ENCODE results near the gene WDR86.

WDR86 gene

DNA sequence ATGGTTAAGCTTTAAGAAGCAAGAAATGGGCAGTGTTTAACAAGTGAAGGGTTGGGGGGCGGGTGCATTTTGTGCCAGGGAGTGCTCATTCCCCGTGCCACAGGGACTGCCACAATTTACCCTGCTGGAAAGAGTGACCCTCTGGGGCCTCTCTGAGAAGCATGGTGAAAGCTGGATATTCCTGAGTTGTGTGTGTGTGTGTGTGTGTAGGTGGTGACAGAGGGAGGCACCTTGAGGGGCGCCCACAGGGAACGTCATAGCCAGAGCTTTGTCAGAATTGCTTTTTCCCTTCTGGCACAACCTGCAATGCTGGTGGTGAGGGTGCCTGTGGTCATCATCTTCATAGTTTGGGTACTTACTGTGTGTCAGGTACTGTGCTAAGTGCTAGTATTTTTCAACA lies 2.5 kb upstream of the WDR86 start:
- no peak for TF ChIP-seq ZNF8 (CRISPR knock-in tag; IDR thresholded peaks at IDR 0.05)
- no peak for TF ChIP-seq ZFP30 (CRISPR knock-in tag; IDR thresholded peaks at IDR 0.05)
- TF ChIP-seq SNAI2 (CRISPR knock-in tag; IDR thresholded peaks at IDR 0.05): no peak
- TF ChIP-seq GLIS3 (CRISPR knock-in tag; IDR thresholded peaks at IDR 0.05): no peak
- TF ChIP-seq, protein P1, sequence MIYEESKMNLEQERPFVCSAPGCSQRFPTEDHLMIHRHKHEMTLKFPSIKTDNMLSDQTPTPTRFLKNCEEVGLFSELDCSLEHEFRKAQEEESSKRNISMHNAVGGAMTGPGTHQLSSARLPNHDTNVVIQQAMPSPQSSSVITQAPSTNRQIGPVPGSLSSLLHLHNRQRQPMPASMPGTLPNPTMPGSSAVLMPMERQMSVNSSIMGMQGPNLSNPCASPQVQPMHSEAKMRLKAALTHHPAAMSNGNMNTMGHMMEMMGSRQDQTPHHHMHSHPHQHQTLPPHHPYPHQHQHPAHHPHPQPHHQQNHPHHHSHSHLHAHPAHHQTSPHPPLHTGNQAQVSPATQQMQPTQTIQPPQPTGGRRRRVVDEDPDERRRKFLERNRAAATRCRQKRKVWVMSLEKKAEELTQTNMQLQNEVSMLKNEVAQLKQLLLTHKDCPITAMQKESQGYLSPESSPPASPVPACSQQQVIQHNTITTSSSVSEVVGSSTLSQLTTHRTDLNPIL (CRISPR knock-in tag; IDR thresholded peaks at IDR 0.05; ENCODE audit: low read depth): no peak
- no peak for TF ChIP-seq BACH2 (CRISPR knock-in tag; IDR thresholded peaks at IDR 0.05; ENCODE audit: borderline replicate concordance)
- TF ChIP-seq ZNF565 (CRISPR knock-in tag; conservative IDR thresholded peaks at IDR 0.05; ENCODE audit: low read depth): no peak
- TF ChIP-seq PPARA (CRISPR knock-in tag; IDR thresholded peaks at IDR 0.05; ENCODE audit: borderline replicate concordance): no peak
- TF ChIP-seq ESRRG (CRISPR knock-in tag; IDR thresholded peaks at IDR 0.05): no peak
- TF ChIP-seq ZC3H10 (CRISPR knock-in tag; IDR thresholded peaks at IDR 0.05): no peak
- no peak for TF ChIP-seq ARNTL (CRISPR knock-in tag; IDR thresholded peaks at IDR 0.05; ENCODE audit: borderline replicate concordance, low read depth)
- no peak for TF ChIP-seq TOX (CRISPR knock-in tag; IDR thresholded peaks at IDR 0.05; ENCODE audit: borderline replicate concordance)
- no peak for TF ChIP-seq OSR1 (CRISPR knock-in tag; IDR thresholded peaks at IDR 0.05)
- TF ChIP-seq ISL1 (CRISPR knock-in tag; IDR thresholded peaks at IDR 0.05): no peak
- no peak for TF ChIP-seq TCF4 (CRISPR knock-in tag; IDR thresholded peaks at IDR 0.05; ENCODE audit: borderline replicate concordance)
- TF ChIP-seq ZNF70 (CRISPR knock-in tag; IDR thresholded peaks at IDR 0.05): no peak
- TF ChIP-seq, protein P2, sequence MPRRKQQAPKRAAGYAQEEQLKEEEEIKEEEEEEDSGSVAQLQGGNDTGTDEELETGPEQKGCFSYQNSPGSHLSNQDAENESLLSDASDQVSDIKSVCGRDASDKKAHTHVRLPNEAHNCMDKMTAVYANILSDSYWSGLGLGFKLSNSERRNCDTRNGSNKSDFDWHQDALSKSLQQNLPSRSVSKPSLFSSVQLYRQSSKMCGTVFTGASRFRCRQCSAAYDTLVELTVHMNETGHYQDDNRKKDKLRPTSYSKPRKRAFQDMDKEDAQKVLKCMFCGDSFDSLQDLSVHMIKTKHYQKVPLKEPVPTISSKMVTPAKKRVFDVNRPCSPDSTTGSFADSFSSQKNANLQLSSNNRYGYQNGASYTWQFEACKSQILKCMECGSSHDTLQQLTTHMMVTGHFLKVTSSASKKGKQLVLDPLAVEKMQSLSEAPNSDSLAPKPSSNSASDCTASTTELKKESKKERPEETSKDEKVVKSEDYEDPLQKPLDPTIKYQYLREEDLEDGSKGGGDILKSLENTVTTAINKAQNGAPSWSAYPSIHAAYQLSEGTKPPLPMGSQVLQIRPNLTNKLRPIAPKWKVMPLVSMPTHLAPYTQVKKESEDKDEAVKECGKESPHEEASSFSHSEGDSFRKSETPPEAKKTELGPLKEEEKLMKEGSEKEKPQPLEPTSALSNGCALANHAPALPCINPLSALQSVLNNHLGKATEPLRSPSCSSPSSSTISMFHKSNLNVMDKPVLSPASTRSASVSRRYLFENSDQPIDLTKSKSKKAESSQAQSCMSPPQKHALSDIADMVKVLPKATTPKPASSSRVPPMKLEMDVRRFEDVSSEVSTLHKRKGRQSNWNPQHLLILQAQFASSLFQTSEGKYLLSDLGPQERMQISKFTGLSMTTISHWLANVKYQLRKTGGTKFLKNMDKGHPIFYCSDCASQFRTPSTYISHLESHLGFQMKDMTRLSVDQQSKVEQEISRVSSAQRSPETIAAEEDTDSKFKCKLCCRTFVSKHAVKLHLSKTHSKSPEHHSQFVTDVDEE (CRISPR knock-in tag; IDR thresholded peaks at IDR 0.05): no peak
- no peak for TF ChIP-seq CSDC2 (CRISPR knock-in tag; IDR thresholded peaks at IDR 0.05)
- no peak for TF ChIP-seq CSRNP3 (CRISPR knock-in tag; IDR thresholded peaks at IDR 0.05)

DNA sequence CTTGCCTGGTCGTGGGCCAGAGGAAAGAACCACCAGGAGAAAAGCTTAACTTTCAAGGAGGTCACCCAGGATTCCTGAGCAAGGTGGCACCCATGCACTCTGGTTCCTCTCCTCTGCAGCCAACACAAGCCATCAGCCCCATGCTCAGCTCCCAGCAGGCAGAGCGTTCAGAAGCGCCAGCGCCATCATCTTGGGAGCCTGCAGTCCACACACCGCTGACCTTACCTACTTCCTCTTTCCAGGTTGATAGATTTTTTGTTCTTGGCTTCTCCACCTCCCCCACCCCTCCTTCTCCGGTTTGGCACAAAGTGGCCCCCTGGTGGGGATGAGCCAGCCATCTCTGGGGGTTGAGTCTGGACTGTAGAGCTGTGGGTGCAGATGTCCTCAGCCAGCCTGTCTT lies 1.7 kb upstream of the WDR86 start:
- TF ChIP-seq BACH2 (CRISPR knock-in tag; IDR thresholded peaks at IDR 0.05; ENCODE audit: borderline replicate concordance) (no peak), ZFP3 (CRISPR knock-in tag; IDR thresholded peaks at IDR 0.05) (no peak), PPARA (CRISPR knock-in tag; IDR thresholded peaks at IDR 0.05; ENCODE audit: borderline replicate concordance) (no peak), TOX (CRISPR knock-in tag; IDR thresholded peaks at IDR 0.05; ENCODE audit: borderline replicate concordance) (no peak), ZNF565 (CRISPR knock-in tag; conservative IDR thresholded peaks at IDR 0.05; ENCODE audit: low read depth) (no peak), CSRNP3 (CRISPR knock-in tag; IDR thresholded peaks at IDR 0.05) (no peak), CSDC2 (CRISPR knock-in tag; IDR thresholded peaks at IDR 0.05) (no peak)
- TF ChIP-seq, protein P1 (CRISPR knock-in tag; IDR thresholded peaks at IDR 0.05; ENCODE audit: low read depth): no peak
- no peak for ATAC-seq

More for the DNA sequence above, 2.5 kb upstream of the WDR86 start:
- no peak for ATAC-seq

DNA sequence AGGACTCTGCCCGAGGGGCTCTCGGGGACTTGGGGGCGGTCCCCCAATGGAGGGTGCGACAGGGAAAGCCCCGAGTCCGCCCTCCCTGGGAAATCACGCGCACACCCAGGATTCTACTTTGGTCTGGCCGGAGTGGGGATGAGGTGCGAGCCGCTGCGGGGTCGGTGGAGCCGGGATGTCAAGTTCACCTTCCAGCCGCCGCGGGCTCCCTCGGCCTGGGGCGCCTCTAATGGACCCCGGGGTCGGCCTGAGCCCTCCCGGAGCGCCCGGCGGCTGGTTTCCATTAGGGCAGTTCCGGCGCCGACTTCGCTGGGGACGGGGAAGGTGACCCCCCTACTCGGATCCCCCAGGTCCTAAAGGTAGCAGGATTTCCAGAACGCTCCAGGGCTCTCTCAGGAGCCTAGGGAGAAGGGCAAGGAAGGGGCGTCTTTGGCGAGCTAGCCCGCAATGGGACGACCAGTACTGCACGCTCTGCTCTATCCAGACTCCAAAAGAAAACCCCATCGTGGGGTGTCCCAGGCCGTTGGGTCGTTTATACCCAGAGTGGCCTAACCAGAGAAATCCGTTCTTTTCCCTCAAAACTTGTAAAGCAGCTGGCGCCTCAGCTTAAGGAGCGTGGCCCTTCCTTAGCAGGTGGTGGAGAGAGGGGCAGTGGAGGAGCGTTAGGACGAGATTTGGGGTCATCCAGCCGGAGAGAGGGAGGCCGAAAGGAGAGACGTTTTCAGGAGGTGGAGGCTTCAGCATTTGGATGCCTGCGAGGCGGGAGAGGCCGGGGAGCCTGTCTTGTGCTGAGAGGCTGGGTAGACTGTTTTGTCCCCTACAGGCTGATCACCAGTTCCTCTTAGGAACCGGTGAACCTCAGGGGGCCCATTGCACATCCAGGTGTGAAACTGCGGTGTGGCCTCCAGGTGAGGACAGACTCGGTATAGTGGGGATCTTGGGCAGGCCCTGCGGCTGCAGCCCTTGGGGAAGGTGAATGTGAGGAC lies 860 bp upstream of the WDR86 start:
- TF ChIP-seq CSDC2 (CRISPR knock-in tag; IDR thresholded peaks at IDR 0.05): peak; percentile 43; the same call in 1 of the 2 replicates
- no peak for TF ChIP-seq ISL1 (CRISPR knock-in tag; IDR thresholded peaks at IDR 0.05)
- TF ChIP-seq ZNF565 (CRISPR knock-in tag; conservative IDR thresholded peaks at IDR 0.05; ENCODE audit: low read depth): 0 out of 2 replicates have a peak, but pooled peaks have one; percentile 42
- TF ChIP-seq ZFP3 (CRISPR knock-in tag; IDR thresholded peaks at IDR 0.05): peak; percentile 52; the same call in 1 of the 2 replicates
- TF ChIP-seq, protein P3, sequence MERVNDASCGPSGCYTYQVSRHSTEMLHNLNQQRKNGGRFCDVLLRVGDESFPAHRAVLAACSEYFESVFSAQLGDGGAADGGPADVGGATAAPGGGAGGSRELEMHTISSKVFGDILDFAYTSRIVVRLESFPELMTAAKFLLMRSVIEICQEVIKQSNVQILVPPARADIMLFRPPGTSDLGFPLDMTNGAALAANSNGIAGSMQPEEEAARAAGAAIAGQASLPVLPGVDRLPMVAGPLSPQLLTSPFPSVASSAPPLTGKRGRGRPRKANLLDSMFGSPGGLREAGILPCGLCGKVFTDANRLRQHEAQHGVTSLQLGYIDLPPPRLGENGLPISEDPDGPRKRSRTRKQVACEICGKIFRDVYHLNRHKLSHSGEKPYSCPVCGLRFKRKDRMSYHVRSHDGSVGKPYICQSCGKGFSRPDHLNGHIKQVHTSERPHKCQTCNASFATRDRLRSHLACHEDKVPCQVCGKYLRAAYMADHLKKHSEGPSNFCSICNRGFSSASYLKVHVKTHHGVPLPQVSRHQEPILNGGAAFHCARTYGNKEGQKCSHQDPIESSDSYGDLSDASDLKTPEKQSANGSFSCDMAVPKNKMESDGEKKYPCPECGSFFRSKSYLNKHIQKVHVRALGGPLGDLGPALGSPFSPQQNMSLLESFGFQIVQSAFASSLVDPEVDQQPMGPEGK (CRISPR knock-in tag; IDR thresholded peaks at IDR 0.05; ENCODE audit: borderline replicate concordance): peak; percentile 83; the same call in 1 of the 2 replicates
- TF ChIP-seq SNAI2 (CRISPR knock-in tag; IDR thresholded peaks at IDR 0.05): 0 out of 2 replicates have a peak, but pooled peaks have one; percentile 28
- no peak for TF ChIP-seq ZC3H10 (CRISPR knock-in tag; IDR thresholded peaks at IDR 0.05)
- TF ChIP-seq OSR1 (CRISPR knock-in tag; IDR thresholded peaks at IDR 0.05): no peak
- peak; percentile 72; the same call in 1 of the 2 replicates for TF ChIP-seq TCF4 (CRISPR knock-in tag; IDR thresholded peaks at IDR 0.05; ENCODE audit: borderline replicate concordance)
- TF ChIP-seq, protein P2 (CRISPR knock-in tag; IDR thresholded peaks at IDR 0.05): no peak
- peak; percentile 64 for ATAC-seq

Measured in SK-N-SH treated with all-trans-retinoic acid at 6 μM for 48 hours (cell line).